GM19035 (cell line): ENCODE results near the gene FAM53A.
"Not testable (repeated sequence)": the region's sequence is repeated elsewhere in the genome, so short reads cannot be mapped to it uniquely, and the experiment has no call there.

ENCODE experiments used
- ATAC-seq: cut with Tn5 transposase; IDR thresholded peaks from one replicate; pipeline ENCODE4 v1.9.1; 2021; ENCODE audit not compliant: unreplicated experiment

FAM53A gene

GRCh38 chr4:1608196-1608820 lies 75.8 kb downstream of the FAM53A start:
- no peak for ATAC-seq

DNA sequence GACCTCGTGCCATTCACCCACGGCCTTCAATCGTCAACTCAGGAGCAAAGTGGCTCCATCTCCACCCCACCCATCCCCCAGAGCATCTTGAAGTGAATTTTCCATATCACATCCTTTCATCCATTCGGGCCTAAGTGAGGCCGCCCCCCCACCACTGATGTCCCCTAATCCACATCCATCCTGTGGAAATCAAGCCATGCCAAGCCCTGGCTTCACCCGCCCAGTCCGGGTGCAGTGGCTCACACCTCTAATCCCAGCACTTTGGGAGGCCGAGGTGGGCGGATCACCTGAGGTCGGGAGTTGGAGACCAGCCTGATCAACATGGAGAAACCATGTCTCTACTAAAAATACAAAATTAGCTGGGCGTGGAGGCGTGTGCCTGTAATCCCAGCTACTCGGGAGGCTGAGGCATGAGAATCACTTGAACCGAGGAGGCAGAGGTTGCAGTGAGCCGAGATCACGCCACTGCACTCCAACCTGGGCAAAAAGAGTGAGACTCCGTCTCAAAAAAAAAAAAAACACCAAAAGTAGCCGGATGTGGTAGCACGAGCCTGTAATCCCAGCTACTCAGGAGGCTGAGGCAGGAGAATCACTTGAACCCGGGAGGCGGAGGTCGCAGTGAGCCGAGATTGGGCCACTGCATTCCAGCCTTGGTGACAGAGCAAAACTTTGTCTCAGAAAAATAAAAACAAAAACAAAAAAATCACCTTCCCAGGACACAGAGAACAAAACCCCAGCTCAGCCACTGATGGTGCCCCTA lies 76.5 kb downstream of the FAM53A start:
- ATAC-seq, result not testable (repeated sequence)

GRCh38 chr4:1604706-1605205 lies 79.4 kb downstream of the FAM53A start:
- ATAC-seq, result no peak

- no peak for ATAC-seq
Observed at GRCh38 chr4:1604181-1604705, 79.9 kb downstream of the FAM53A start.

- ATAC-seq, result no peak
Observed at GRCh38 chr4:1603413-1604135, 80.5 kb downstream of the FAM53A start.

DNA sequence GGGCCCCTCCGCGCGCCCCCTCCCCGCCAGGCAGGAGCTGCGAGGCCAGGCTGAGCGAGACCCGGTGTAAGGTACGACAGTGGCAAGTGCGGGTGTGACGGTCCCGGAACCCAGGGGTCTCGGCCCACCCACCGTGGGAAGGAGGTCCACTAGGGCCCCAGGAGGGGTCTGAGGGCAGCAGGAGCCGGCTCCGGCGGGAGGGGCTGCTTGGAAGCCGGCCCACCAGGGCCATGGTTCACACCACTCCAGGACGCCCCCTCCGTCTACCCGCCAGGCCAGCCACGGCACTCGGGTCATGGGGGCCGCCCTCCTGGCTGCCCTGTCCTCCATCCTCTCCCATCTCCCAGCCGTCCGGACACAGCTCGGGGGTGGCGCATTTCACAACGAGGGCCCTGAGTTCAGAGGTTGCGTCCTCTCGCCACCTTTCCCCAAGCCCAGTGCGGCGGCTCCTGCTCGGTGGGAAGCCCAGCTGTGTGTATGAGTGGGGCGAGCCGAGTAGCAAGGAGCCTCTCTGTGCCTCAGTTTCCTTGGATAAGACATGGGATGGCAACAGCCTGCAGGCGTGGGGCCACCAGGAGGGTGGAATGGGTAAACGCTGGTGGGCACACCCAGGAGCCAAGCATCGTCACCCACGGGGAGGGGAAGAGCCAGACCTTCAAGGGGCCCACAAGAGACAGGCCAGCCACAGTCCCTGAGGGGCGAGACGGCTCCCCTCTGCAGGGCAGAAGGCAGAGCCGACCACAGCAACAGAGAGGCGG lies 81.3 kb downstream of the FAM53A start:
- ATAC-seq, result no peak

- ATAC-seq, result no peak
Observed at GRCh38 chr4:1601852-1602654, 82.1 kb downstream of the FAM53A start.

- ATAC-seq, result no peak
Observed at GRCh38 chr4:1601533-1601835, 82.6 kb downstream of the FAM53A start.

GRCh38 chr4:1600811-1601532 lies 83.1 kb downstream of the FAM53A start:
- no peak for ATAC-seq

GRCh38 chr4:1600211-1600780 lies 83.8 kb downstream of the FAM53A start:
- ATAC-seq, result no peak

- ATAC-seq, result no peak
Observed at GRCh38 chr4:1599491-1600210, 84.5 kb downstream of the FAM53A start.

DNA sequence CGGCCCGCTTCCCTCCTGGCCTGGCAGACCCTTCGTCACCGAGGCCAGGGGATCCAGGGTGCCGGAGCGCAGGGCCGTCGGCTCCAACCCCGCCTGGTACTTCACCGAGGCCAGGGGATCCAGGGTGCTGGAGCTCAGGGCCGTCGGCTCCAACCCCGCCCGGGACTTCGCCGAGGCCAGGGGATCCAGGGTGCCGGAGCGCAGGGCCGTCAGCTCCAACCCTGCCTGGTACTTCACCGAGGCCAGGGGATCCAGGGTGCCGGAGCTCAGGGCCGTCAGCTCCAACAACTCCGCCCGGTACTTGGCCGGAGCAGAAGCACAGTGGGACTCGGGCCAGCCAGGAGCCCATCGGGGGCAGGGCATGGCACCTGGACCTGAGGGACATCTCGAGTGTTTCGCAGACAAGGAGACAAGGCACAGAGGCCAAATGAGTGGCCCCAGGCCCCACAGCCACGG lies 85.1 kb downstream of the FAM53A start:
- no peak for ATAC-seq

GRCh38 chr4:1598206-1599025 lies 85.7 kb downstream of the FAM53A start:
- no peak for ATAC-seq

GRCh38 chr4:1597021-1597931 lies 86.8 kb downstream of the FAM53A start:
- ATAC-seq, result no peak

GRCh38 chr4:1596393-1596792 lies 87.7 kb downstream of the FAM53A start:
- ATAC-seq, result no peak

DNA sequence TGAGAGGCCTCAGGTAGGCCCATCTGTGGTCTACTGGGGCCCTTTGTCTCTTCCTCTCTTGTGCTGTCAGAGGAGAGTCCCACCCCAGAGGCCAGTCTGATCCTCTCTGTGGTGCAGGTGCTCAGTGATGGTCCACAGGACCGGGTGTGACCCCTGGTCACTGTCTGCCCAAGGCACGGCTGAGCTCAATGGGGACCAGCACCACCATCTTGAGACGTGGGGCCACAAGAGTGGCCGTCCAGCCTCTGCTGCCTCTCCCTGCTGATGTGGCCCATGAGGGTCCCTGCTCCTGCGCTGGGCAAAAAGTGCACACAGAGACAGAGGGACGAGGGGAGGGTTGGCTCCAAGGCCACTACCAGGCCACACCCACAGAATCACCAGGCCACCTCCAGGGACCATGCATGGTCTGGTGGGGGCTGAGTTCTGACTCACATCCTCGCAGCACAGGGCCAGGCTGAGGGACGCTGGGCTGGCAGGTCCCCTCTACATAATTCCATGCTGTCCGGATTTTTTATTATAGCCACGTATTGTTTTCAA lies 88.3 kb downstream of the FAM53A start:
- no peak for ATAC-seq
